ENCODE measurements around the gene NPAS3.

GRCh38 chr14:33606591-33606990 lies 667.9 kb downstream of the NPAS3 start:
- TF ChIP-seq EZH2 (IDR thresholded peaks at IDR 0.05) (no peak), POLR2AphosphoS5 (IDR thresholded peaks at IDR 0.05; ENCODE audit: borderline replicate concordance, low read depth, low read length) (no peak)
